ENCODE data around the gene DHX30. TPM values are rescaled to one million over a fixed set of nuclear protein-coding genes. Genes with fewer than 3 reads are reported as not detected.
"Not testable (repeated sequence)": the region's sequence is repeated elsewhere in the genome, so short reads cannot be mapped to it uniquely, and the experiment has no call there.

The DHX30 gene, protein sequence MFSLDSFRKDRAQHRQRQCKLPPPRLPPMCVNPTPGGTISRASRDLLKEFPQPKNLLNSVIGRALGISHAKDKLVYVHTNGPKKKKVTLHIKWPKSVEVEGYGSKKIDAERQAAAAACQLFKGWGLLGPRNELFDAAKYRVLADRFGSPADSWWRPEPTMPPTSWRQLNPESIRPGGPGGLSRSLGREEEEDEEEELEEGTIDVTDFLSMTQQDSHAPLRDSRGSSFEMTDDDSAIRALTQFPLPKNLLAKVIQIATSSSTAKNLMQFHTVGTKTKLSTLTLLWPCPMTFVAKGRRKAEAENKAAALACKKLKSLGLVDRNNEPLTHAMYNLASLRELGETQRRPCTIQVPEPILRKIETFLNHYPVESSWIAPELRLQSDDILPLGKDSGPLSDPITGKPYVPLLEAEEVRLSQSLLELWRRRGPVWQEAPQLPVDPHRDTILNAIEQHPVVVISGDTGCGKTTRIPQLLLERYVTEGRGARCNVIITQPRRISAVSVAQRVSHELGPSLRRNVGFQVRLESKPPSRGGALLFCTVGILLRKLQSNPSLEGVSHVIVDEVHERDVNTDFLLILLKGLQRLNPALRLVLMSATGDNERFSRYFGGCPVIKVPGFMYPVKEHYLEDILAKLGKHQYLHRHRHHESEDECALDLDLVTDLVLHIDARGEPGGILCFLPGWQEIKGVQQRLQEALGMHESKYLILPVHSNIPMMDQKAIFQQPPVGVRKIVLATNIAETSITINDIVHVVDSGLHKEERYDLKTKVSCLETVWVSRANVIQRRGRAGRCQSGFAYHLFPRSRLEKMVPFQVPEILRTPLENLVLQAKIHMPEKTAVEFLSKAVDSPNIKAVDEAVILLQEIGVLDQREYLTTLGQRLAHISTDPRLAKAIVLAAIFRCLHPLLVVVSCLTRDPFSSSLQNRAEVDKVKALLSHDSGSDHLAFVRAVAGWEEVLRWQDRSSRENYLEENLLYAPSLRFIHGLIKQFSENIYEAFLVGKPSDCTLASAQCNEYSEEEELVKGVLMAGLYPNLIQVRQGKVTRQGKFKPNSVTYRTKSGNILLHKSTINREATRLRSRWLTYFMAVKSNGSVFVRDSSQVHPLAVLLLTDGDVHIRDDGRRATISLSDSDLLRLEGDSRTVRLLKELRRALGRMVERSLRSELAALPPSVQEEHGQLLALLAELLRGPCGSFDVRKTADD
- 10 to 100 TPM; 70.6 to 83.7 (median 71.1) TPM for polyA plus RNA-seq (ENCODE audit: insufficient read length in 3 of 3)
- long read RNA-seq, donor 1, full-length matches to known transcripts: 33 of 39 reads
- long read RNA-seq, donor 1, partial matches to known transcripts: 6 of 39 reads
- long read RNA-seq, donor 1, other reads (novel, unspliced or antisense): 0 of 39 reads
- long read RNA-seq, donor 2, full-length matches to known transcripts: 26 of 37 reads
- long read RNA-seq, donor 2, partial matches to known transcripts: 11 of 37 reads
- long read RNA-seq, donor 2, other reads (novel, unspliced or antisense): 0 of 37 reads
- long read RNA-seq, donor 3, full-length matches to known transcripts: 21 of 45 reads
- long read RNA-seq, donor 3, partial matches to known transcripts: 24 of 45 reads
- long read RNA-seq, donor 3, other reads (novel, unspliced or antisense): 0 of 45 reads
- long read RNA-seq, donor 4, full-length matches to known transcripts: 29 of 29 reads
- long read RNA-seq, donor 4, partial matches to known transcripts: 0 of 29 reads
- long read RNA-seq, donor 4, other reads (novel, unspliced or antisense): 0 of 29 reads
- long read RNA-seq, donor 5, transcript DHX30-211 (4 exons, 1,464 nt): major isoform, 13 of 19 reads
- long read RNA-seq, donor 5, partial matches to known transcripts: 5 of 19 reads
- long read RNA-seq, donor 5, other reads (novel, unspliced or antisense): 0 of 19 reads
- long read RNA-seq, donor 6, full-length matches to known transcripts: 18 of 30 reads
- long read RNA-seq, donor 6, partial matches to known transcripts: 12 of 30 reads
- long read RNA-seq, donor 6, other reads (novel, unspliced or antisense): 0 of 30 reads
- long read RNA-seq, donor 7, full-length matches to known transcripts: 25 of 201 reads
- long read RNA-seq, donor 7, partial matches to known transcripts: 171 of 201 reads
- long read RNA-seq, donor 7, other reads (novel, unspliced or antisense): 5 of 201 reads
- long read RNA-seq, donor 8, full-length matches to known transcripts: 1 of 14 reads
- long read RNA-seq, donor 8, partial matches to known transcripts: 13 of 14 reads
- long read RNA-seq, donor 8, other reads (novel, unspliced or antisense): 0 of 14 reads
- long read RNA-seq, donor 9, full-length matches to known transcripts: 14 of 52 reads
- long read RNA-seq, donor 9, partial matches to known transcripts: 38 of 52 reads
- long read RNA-seq, donor 9, other reads (novel, unspliced or antisense): 0 of 52 reads
- long read RNA-seq, donor 10, transcript DHX30-211 (4 exons, 1,464 nt): major isoform, 11 of 38 reads
- long read RNA-seq, donor 10, partial matches to known transcripts: 24 of 38 reads
- long read RNA-seq, donor 10, other reads (novel, unspliced or antisense): 0 of 38 reads
- long read RNA-seq, donor 11, full-length matches to known transcripts: 8 of 26 reads
- long read RNA-seq, donor 11, partial matches to known transcripts: 18 of 26 reads
- long read RNA-seq, donor 11, other reads (novel, unspliced or antisense): 0 of 26 reads
- long read RNA-seq, donor 12, full-length matches to known transcripts: 28 of 68 reads
- long read RNA-seq, donor 12, partial matches to known transcripts: 40 of 68 reads
- long read RNA-seq, donor 12, other reads (novel, unspliced or antisense): 0 of 68 reads
- long read RNA-seq, donor 13, full-length matches to known transcripts: 6 of 114 reads
- long read RNA-seq, donor 13, partial matches to known transcripts: 103 of 114 reads
- long read RNA-seq, donor 13, other reads (novel, unspliced or antisense): 5 of 114 reads
- long read RNA-seq, donor 14: 0 reads
- long read RNA-seq, donor 15, full-length matches to known transcripts: 33 of 52 reads
- long read RNA-seq, donor 15, partial matches to known transcripts: 19 of 52 reads
- long read RNA-seq, donor 15, other reads (novel, unspliced or antisense): 0 of 52 reads
- long read RNA-seq, donor 16, full-length matches to known transcripts: 23 of 60 reads
- long read RNA-seq, donor 16, partial matches to known transcripts: 37 of 60 reads
- long read RNA-seq, donor 16, other reads (novel, unspliced or antisense): 0 of 60 reads

DNA sequence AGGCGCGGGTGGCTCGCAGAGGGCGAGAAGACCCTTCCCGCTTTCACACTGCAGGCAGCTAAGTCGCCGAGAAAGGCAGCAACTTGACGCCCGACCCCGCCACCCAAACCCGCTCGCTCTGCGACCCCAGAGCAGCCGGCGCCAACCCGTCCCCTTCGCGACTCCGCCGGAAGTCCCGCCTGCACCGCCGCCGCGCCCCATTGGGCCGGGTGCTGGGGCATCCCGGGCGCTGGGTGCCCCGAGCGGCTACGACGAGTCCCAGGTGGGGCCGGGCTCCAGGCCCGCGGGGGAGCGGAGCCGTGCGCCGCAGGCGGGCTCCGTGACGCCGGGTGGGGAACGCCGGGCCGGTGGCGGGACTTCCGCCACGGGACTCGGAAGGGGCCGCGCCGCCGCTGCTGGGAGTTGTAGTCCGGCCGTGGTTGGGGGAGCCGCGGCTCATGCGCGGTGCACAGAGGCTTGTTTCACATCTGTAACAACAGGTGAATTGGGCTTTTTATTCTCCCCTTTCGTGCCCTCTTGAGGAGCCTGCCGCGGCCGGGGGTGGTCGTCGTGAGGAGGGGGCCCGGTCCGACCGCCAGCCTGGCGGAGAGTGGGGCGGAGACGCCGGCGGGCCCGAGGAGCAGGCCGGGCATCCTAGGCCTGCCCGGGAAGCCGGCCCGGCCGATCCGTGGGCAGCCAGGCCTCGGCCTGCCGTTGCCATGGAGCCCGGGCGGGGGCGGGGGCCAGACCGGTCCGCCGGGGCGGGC, at the start of gene DHX30:
TSS of gene DHX30 (plus strand) at position 405 of the 746 bp plus-strand sequence. CDS start 7,546 bp downstream, outside the sequence.
- DNase-seq: peak; percentile 89

DNA sequence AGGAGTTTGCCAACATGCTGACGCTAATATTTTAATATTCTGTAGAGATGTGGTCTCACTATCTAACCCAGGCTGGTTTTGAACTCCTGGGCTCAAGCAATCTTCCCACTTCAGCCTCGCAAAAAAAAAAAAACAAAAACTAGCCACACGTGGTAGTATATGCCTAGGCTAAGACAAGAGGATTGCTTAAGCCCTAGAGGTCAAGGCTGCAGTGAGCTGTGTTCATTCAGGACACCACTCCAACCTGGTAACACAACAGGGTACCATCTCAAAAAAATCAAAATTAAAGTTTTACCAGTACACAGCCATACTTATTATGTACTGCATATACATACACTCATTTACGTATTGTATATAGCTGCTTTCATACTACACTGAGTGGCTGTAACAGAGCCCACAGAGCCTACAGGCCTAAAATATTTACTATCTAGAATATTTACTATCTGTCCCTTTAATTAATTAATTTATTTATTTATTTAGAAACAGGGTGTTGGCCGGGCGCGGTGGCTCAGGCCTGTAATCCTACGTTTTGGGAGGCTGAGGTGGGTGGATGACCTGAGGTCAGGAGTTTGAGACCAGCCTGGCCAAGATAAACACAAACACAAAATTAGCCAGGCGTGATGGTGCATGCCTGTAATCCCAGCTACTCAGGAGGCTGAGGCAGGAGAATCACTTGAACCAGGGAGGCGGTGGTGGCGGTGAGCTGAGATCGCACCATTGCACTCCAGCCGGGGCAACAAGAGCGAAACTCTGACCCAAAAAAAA, 44.5 kb upstream of the DHX30 start:
- DNase-seq: no peak

DNA sequence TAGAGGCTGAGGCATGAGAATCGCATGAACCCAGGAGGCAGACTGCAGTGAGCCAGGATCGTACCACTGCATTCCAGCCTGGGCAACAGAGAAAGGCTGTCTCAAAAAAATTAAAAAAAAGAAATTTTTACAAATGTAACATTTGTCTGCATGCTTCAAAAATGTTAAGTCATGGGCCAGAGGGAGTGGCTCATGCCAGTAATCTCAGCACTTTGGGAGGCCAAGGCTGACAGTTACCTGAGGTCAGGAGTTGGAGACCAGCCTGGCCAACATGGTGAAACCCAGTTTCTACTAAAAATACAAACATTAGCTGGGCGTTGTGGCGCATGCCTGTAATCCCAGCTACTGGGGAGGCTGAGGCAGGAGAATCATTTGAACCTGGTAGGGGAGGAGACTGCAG, 42.7 kb upstream of the DHX30 start:
- not testable (repeated sequence) for DNase-seq

DNA sequence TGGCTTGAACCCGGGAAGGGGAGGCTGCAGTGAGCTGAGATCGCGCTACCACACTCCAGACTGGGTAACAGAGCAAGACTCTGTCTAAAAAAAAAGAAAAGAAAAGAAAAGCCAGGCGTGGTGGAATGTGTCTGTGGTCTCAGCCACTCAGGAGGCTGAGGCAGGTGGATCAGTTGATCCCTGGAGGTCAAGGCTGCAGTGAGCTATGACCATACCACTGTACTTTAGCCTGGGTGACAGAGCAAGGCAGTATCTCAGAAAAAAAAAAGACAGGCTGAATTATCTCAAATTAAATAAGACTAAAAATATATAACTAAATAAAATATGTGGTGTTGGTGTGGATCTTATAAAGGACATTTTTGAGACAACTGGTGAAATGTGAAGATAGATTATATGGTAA, 41.9 kb upstream of the DHX30 start:
- no peak for DNase-seq

DNA sequence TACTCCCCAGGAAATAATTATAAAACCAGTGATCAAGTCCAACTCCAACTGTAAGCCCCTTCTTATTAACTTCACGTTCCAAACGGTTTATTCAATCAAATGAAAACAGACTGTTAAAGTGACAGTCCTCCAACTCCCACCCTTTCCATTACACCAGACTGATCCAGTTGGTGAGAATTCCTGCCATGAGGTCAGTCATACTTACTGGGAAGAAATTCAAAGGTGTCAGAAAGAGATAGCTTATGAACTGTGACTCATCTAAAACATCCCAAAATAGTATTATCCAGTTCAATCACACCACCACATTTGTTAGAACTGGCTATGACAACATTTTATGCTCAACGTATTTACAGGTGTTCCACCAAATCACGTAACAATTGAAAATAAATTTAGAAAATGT, 40.7 kb upstream of the DHX30 start:
- DNase-seq: no peak

DNA sequence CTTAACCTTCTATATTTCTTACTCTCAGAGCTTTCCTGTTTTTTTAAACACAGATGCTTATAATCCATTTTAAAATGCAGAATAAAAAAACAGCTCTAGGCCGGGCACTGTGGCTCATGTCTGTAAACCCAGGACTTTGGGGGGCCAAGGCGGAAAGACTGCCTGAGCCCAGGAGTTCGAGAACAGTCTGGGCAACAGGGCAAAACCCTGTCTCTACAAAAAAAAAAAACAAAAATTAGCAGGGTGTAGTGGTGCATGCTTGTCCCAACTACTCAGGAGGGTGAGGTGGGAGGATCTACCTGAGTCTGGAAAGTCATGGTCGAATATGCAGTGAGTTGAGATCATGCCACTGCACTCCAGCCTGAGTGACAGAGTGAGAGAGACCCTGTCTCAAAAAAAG, 36.8 kb upstream of the DHX30 start:
- DNase-seq: no peak

DNA sequence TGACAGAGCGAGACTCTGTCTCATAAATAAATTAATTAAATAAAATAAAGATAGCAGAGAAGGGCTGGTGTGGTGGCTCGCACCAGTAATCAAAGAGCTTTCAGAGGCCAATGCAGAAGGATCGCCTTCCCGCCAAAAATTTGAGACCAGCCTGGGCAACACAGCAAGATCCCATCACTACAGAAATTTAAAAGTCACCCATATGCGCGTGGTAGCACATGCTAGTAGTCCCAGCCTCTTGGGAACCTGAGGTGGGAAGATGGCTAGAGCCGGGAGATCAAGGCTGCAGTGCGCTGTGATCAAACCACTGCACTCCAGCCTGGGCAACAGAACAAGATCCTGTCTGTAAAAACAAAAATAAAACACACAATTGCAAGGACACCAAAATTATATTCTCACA, 30.9 kb upstream of the DHX30 start:
- DNase-seq: no peak

DNA sequence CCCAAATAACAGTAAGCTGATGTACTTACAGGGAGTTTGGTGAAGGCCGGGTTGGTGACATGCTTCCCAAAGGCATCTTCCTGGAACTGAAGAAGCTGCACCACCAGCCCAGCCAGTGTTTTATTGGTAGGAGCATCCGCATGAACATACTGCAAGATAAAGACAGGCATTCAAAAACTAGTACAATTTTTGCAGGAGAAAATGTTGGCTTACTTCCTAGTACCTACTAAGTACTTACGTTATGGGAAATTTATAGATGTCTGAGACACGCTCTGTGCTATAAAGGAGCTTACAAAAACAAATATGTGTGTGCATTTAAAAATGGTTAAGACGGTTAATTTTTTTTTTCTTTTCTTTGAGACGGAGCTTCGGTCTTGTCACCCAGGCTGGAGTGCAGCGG, 30.1 kb upstream of the DHX30 start:
- DNase-seq: no peak

DNA sequence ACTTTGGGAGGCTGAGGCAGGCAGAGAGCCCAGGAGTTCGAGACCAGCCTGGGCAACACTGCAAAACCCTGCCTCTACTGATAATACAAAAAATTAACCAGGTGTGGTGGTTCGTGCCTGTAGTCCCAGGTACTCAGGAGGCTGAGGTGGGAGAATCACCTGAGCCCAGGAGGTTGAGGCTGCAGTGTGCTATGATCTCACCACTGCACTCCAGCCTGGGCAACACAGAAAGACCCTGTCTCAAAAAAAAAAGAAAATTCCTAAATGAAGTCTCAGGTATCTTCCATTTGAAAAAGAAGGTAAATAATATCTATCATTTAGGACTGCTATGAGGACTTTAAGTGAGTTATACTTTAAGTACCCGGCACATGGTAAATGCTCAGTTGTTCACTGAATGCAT, 24.2 kb upstream of the DHX30 start:
- DNase-seq: no peak

DNA sequence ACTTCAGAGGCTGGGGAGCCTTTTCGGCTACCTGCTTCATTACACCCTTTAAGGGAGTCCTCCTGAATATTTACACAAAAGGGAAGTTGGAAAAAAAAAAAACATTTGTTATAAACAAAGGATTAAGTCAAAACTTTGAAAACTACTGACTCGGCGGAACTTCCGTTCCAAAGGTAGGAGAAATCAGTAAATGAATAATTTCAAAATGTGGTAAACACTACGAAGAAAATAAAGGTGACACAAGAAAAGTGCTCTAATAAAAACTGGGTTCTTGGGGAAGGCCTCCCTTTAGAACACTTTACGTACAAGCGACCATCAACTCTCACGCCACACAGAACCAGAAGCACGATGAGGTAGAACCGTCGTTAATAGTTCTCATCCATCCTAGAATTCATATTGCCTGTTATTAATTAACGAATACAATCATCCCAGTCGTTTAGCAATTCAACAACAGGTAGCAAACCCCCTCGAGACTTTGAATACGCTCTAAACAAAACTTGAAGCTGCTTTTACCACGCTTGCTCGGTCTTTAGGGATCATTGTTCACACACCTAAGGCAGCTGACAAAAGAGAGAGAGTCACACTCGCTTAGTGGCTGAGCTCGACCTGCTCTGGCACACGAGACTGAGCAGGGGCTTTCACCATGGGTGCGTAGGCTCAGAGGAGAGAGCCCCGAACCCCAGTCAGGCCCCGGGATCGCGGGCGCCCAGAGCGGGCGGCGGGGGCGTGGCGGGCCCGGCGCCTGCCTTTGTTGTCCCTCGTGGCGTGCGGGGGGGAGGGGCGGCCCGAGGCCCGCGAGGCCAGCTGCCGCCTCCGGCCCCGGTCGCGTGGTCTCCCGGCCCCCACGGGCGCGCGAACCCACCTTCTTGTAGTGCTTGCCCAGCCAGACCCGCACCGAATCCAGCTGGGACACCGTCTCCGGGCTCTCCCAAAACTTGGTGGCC, 21.9 kb upstream of the DHX30 start:
- DNase-seq: peak; percentile 49

DNA sequence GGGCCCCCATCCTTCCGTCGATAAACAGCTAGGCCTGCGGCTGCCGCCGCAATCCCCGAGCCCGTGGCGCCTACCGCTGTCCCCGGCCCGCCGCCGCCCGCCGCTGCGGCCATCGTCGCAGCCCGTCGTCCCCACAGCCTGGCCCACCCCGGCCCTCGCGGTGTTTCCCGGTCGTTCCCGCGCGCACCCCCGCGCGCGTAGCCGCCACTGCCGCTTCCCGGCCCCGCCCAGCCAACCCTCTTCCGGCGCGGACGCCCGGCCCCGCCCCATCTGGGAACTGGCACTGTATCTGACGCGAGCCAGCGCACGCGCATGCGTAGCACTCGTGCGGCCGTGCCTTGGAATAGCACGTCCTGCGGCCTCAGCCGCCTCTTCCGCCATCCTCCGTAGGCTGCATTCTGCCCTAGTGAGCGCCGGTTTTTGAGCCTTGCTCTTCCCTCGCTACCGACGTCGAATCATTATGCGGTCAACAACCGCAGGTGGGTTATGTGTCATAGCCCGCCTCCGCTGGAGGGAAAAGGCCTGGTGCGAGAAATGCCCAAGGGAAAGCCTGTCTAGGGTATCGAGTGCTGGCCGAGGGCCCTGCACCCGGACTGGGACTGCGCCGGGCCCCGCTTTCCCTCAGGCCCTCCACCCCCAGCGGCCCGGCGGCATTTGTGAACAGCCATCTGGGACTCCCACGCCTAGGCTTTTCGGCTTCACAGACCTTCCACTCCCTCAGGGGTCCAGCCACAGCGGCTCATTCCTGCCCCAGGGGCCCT, 21.1 kb upstream of the DHX30 start, which contains the start of gene SMARCC1:
TSS of gene SMARCC1 (minus strand) at position 209 of the 761 bp plus-strand sequence. CDS start at position 113, 96 bp downstream.
- DNase-seq: peak; percentile 97

DNA sequence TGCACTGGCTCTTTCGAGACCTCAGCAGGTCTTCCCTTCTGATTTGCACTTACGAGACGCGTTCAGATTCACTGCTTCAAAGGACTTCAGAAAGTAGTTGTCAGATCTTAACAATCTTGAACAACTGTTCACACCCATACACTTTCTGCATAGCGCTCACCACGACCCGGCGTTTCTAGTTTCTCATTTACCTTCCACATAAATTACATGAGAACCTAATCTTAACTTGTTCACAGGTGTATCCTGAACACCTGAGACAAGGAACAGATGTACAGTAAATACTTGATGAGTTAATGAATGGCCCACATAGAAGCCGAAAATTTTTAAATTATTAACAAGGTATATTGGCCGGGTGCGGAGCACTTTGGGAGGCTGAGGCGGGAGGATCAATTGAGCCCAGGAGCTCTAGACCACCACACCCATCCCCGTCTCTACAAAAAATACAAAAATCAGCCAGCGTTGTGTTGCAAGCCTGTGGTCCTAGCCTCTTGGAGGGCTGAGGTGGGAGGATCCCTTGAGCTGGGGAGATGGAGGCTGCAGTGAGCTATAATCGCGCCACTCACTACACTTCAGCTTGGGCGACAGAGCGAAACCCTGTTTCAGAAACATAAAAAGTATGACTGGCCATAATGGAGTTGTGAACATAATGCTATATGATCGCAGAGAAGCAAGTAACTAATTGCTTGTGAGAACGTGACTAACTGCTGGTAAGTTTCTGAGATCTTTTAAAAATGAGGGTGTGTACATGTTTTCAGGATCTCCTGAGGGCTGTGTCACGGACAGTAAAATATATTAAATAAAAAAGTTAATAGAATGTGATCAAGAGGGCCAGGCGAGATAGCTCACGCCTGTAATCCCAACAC, 20.3 kb upstream of the DHX30 start:
- DNase-seq: peak; percentile 26

DNA sequence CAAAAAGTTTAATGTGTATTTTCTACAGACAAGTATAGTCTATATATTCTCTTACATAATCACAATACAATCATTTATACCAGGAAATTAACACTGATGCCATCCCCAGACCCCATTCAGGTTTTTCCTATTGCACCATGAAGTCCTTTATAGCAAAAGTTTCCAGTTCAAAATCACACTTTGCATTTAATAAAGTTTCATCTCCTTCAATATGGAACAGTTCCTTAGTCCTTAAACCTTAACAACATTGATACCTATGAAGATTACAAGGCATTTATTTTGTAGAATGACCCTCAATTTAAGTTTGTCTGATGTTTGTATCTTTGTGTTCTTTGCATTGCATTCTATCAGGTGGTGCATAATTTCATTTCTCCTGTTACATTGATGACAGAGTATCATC, 19.3 kb upstream of the DHX30 start:
- no peak for DNase-seq
